Mucosa of rectum (tissue), 2 donors: ENCODE results near the gene LRRC34.

Experiments used
- H3K27ac ChIP-seq, 2 donors: one replicate each; pipeline ENCODE4 v1.7.0; 2013; ENCODE audit warnings: inconsistent platforms in 2 of 2, low read depth in 2 of 2, low read length in 2 of 2
- H3K27me3 ChIP-seq, 2 donors: one replicate each; pipeline ENCODE4 v1.7.0; 2013; ENCODE audit warnings: low read length in 2 of 2; ENCODE audit not compliant: control insufficient read depth in 2 of 2, insufficient read depth in 2 of 2
- H3K36me3 ChIP-seq, 2 donors: one replicate each; pipeline ENCODE4 v1.7.0; 2013; ENCODE audit warnings: low read length in 2 of 2; ENCODE audit not compliant: control insufficient read depth in 2 of 2, insufficient read depth in 2 of 2
- H3K4me1 ChIP-seq, 2 donors: one replicate each; pipeline ENCODE4 v1.7.0; 2013; ENCODE audit warnings: low read length in 2 of 2, mild to moderate bottlenecking in 1 of 2; ENCODE audit not compliant: control insufficient read depth in 2 of 2, insufficient read depth in 2 of 2
- H3K4me3 ChIP-seq, 2 donors: one replicate each; pipeline ENCODE4 v1.7.0; 2013; ENCODE audit warnings: low read length in 2 of 2
- H3K9ac ChIP-seq, 2 donors: one replicate each; pipeline ENCODE4 v1.7.0; 2013; ENCODE audit warnings: low read length in 2 of 2, low read depth in 1 of 2, mild to moderate bottlenecking in 1 of 2
- H3K9me3 ChIP-seq, 2 donors: one replicate each; pipeline ENCODE4 v1.7.0; 2013; ENCODE audit warnings: low read length in 2 of 2; ENCODE audit not compliant: control insufficient read depth in 2 of 2
- donor health status: healthy.
- donor health status: Normal muscosa, but diverticular disease.

LRRC34 gene

GRCh38 chr3:169750665-169751064, 62.0 kb downstream of the LRRC34 start:
- Histone ChIP-seq H3K27ac (no peak overlapping the region), H3K4me1 (peaks cover 0 to 4% of the 10 kb centered on the region in 2 donors), H3K36me3 (no peaks in the 10 kb centered on the region), H3K9ac (no peak overlapping the region), H3K9me3 (no peaks in the 10 kb centered on the region), H3K27me3 (no peaks in the 10 kb centered on the region), H3K4me3 (no peak overlapping the region)

GRCh38 chr3:169748670-169749069, 64.0 kb downstream of the LRRC34 start:
- no peak overlapping the region for H3K4me3 ChIP-seq
- H3K27me3 ChIP-seq: no peaks in the 10 kb centered on the region
- no peak overlapping the region for H3K9ac ChIP-seq
- no peak overlapping the region for H3K27ac ChIP-seq
- H3K9me3 ChIP-seq: no peaks in the 10 kb centered on the region
- peaks cover 0 to 4% of the 10 kb centered on the region in 2 donors for H3K4me1 ChIP-seq
- no peaks in the 10 kb centered on the region for H3K36me3 ChIP-seq

- no peak overlapping the region for H3K9ac ChIP-seq
- no peaks in the 10 kb centered on the region for H3K27me3 ChIP-seq
- no peak overlapping the region for H3K4me3 ChIP-seq
- peaks cover 0 to 4% of the 10 kb centered on the region in 2 donors for H3K4me1 ChIP-seq
- H3K27ac ChIP-seq: no peak overlapping the region
- H3K36me3 ChIP-seq: no peaks in the 10 kb centered on the region
- H3K9me3 ChIP-seq: no peaks in the 10 kb centered on the region
Observed at GRCh38 chr3:169746924-169747323, 65.8 kb downstream of the LRRC34 start.

GRCh38 chr3:169744366-169745054, 68.2 kb downstream of the LRRC34 start:
- Histone ChIP-seq H3K27me3 (no peaks in the 10 kb centered on the region), H3K27ac (no peak overlapping the region), H3K9ac (no peak overlapping the region), H3K9me3 (no peaks in the 10 kb centered on the region), H3K4me1 (peaks cover 0 to 4% of the 10 kb centered on the region in 2 donors), H3K36me3 (no peaks in the 10 kb centered on the region), H3K4me3 (no peak overlapping the region)
